H1 (cell line): ENCODE results near the gene MAP2K5. TPM values are rescaled to one million over a fixed set of nuclear protein-coding genes. Genes with fewer than 3 reads are reported as not detected.

Source experiments
- CTCF ChIA-PET: fragments of 300-600 bp; sonication (Branson Sonifier 250); formaldehyde crosslinking; loops from one replicate; lab custom pipeline; 2021; ENCODE audit not compliant: partially characterized antibody; lab: Charles Lee
- POLR2A ChIA-PET: fragments of 300-600 bp; sonication (Branson Sonifier 250); formaldehyde crosslinking; loops from one replicate; lab custom pipeline; 2021; ENCODE audit warnings: inconsistent platforms; ENCODE audit not compliant: partially characterized antibody; lab: Charles Lee
- DNase-seq, 2 experiments: peaks; one replicate each; pipeline versions ENCODE4 v3.0.0 to v3.0.0-alpha.2; 2010 to 2022; ENCODE audit warnings: low spot score in 2 of 2, low read depth in 1 of 2, mixed read lengths in 1 of 2
- FAIRE-seq: peaks from 2 replicates; lab custom pipeline; 2011; peaks lifted over from hg19 to GRCh38; lab: Jason Lieb, UNC
- H2AFZ ChIP-seq: 2 replicates; pipeline ENCODE4 v1.8.1; 2012; ENCODE audit warnings: low read length, inconsistent platforms
- H2AK5ac ChIP-seq: 2 replicates; pipeline ENCODE4 v1.6.1; 2013; ENCODE audit warnings: low read depth, low read length
- H2BK120ac ChIP-seq: replicated peaks from 2 replicates; pipeline ENCODE3; 2013; ENCODE audit warnings: low read depth, low read length, inconsistent platforms
- H2BK12ac ChIP-seq: 2 replicates; pipeline ENCODE4 v1.6.1; 2013; ENCODE audit warnings: low read depth, low read length
- H2BK15ac ChIP-seq: 2 replicates; pipeline ENCODE4 v1.6.1; 2013; ENCODE audit warnings: low read length
- H2BK20ac ChIP-seq: 2 replicates; pipeline ENCODE4 v1.6.1; 2013; ENCODE audit warnings: low read length
- H2BK5ac ChIP-seq: 2 replicates; pipeline ENCODE4 v1.6.1; 2013; ENCODE audit warnings: low read depth, low read length
- H3K14ac ChIP-seq: 2 replicates; pipeline ENCODE4 v1.6.1; 2013; ENCODE audit warnings: inconsistent platforms; ENCODE audit not compliant: insufficient read length
- H3K18ac ChIP-seq: 2 replicates; pipeline ENCODE4 v1.6.1; 2013; ENCODE audit warnings: low read length; ENCODE audit errors: extremely low read depth
- H3K23ac ChIP-seq: 2 replicates; pipeline ENCODE4 v1.6.1; 2013; ENCODE audit warnings: inconsistent platforms; ENCODE audit not compliant: insufficient read length
- H3K23me2 ChIP-seq: 2 replicates; pipeline ENCODE4 v1.6.1; 2013; ENCODE audit warnings: low read depth, low read length
- H3K27ac ChIP-seq: 2 replicates; pipeline ENCODE4 v1.6.1; 2011; ENCODE audit warnings: low read depth, low read length, inconsistent platforms
- H3K27me3 ChIP-seq, 4 experiments: replicated peaks in 1 of 4; 1 replicate in 1 of 4; 2 replicates in 3 of 4; pipeline versions ENCODE4 v1.6.1 to v1.8.1; 2011 to 2013; ENCODE audit warnings: low read length in 3 of 4, mild to moderate bottlenecking in 3 of 4, inconsistent platforms in 2 of 4, mixed read lengths in 2 of 4, moderate library complexity in 1 of 4; ENCODE audit not compliant: control insufficient read depth in 3 of 4, insufficient read depth in 3 of 4; ENCODE audit errors: extremely low read depth in 1 of 4
- H3K36me3 ChIP-seq, 4 experiments: 2 replicates each; pipeline versions ENCODE4 v1.6.1 to v1.8.1; 2011 to 2013; ENCODE audit warnings: mild to moderate bottlenecking in 4 of 4, low read length in 3 of 4, moderate library complexity in 2 of 4, control low read depth in 1 of 4, inconsistent platforms in 1 of 4; ENCODE audit not compliant: insufficient read depth in 4 of 4, control insufficient read depth in 2 of 4
- H3K4ac ChIP-seq: replicated peaks from 2 replicates; pipeline ENCODE3; 2013; ENCODE audit warnings: low read length, low read depth, mixed read lengths, inconsistent platforms; ENCODE audit not compliant: insufficient read length
- H3K4me1 ChIP-seq, 4 experiments: replicated peaks in 1 of 4; 1 replicate in 1 of 4; 2 replicates in 3 of 4; pipeline versions ENCODE4 v1.6.1 to v1.8.1; 2011 to 2013; ENCODE audit warnings: low read length in 3 of 4, inconsistent platforms in 2 of 4, mixed read lengths in 1 of 4; ENCODE audit not compliant: insufficient read depth in 4 of 4, control insufficient read depth in 3 of 4
- H3K4me2 ChIP-seq, 2 experiments: 2 replicates each; pipeline versions ENCODE4 v1.6.1 to v1.8.1; 2011 to 2013; ENCODE audit warnings: low read depth in 2 of 2, low read length in 2 of 2, control low read depth in 1 of 2, inconsistent platforms in 1 of 2, mild to moderate bottlenecking in 1 of 2; ENCODE audit not compliant: insufficient read depth in 1 of 2
- H3K4me3 ChIP-seq, 4 experiments: fragments of 200-600, 300-600 bp in 1 of 4; sonication (generic), shearing (Covaris generic), sonication (Bioruptor Twin) in 1 of 4; 2 replicates each; pipeline versions ENCODE4 v1.5.1 to v1.8.1; 2011 to 2016; ENCODE audit warnings: low read length in 4 of 4, low read depth in 3 of 4, control low read depth in 2 of 4, inconsistent platforms in 2 of 4, mild to moderate bottlenecking in 2 of 4, mixed read lengths in 1 of 4, moderate library complexity in 1 of 4; ENCODE audit not compliant: insufficient read depth in 2 of 4; ENCODE audit errors: extremely low read depth in 1 of 4
- H3K56ac ChIP-seq: replicated peaks from 2 replicates; pipeline ENCODE3; 2013; ENCODE audit warnings: low read depth, mild to moderate bottlenecking, mixed read lengths, low read length, inconsistent platforms; ENCODE audit not compliant: insufficient read length
- H3K79me1 ChIP-seq: 2 replicates; pipeline ENCODE4 v1.6.1; 2013; ENCODE audit warnings: low read depth, low read length, control low read depth
- H3K79me2 ChIP-seq, 2 experiments: 2 replicates each; pipeline versions ENCODE4 v1.6.1 to v1.8.1; 2012 to 2013; ENCODE audit warnings: low read length in 2 of 2, mild to moderate bottlenecking in 2 of 2, inconsistent platforms in 1 of 2; ENCODE audit not compliant: insufficient read depth in 2 of 2, control insufficient read depth in 1 of 2
- H3K9ac ChIP-seq, 4 experiments: replicated peaks in 1 of 4; 1 replicate in 1 of 4; 2 replicates in 3 of 4; pipeline versions ENCODE4 v1.6.1 to v1.8.1; 2011 to 2013; ENCODE audit warnings: low read depth in 3 of 4, low read length in 3 of 4, control low read depth in 2 of 4, mild to moderate bottlenecking in 2 of 4, moderate library complexity in 2 of 4, inconsistent platforms in 1 of 4; ENCODE audit errors: extremely low read depth in 1 of 4
- H3K9me3 ChIP-seq, 2 experiments: 2 replicates each; pipeline versions ENCODE4 v1.6.1 to v1.8.1; 2012 to 2013; ENCODE audit warnings: mild to moderate bottlenecking in 2 of 2, moderate library complexity in 2 of 2, control low read depth in 1 of 2, inconsistent platforms in 1 of 2, low read depth in 1 of 2, low read length in 1 of 2, mixed read lengths in 1 of 2; ENCODE audit not compliant: insufficient read depth in 2 of 2
- H4K20me1 ChIP-seq, 2 experiments: replicated peaks in 1 of 2; 2 replicates each; pipeline versions ENCODE3 to v1.8.1; 2011 to 2013; ENCODE audit warnings: inconsistent platforms in 2 of 2, low read length in 2 of 2, mild to moderate bottlenecking in 1 of 2; ENCODE audit not compliant: insufficient read depth in 2 of 2, control insufficient read depth in 1 of 2
- H4K5ac ChIP-seq: 2 replicates; pipeline ENCODE4 v1.6.1; 2013; ENCODE audit warnings: low read length, low read depth, mixed read lengths, inconsistent platforms; ENCODE audit not compliant: insufficient read length
- H4K8ac ChIP-seq: 2 replicates; pipeline ENCODE4 v1.8.0; 2013; ENCODE audit warnings: mild to moderate bottlenecking, moderate library complexity, low read length, inconsistent platforms; ENCODE audit not compliant: insufficient read depth; ENCODE audit errors: extremely low read depth
- H4K91ac ChIP-seq: replicated peaks from 2 replicates; pipeline ENCODE3; 2013; ENCODE audit warnings: low read length, mixed read lengths, inconsistent platforms; ENCODE audit not compliant: insufficient read length
- KDM1A ChIP-seq: fragments of 200-600, 300-600 bp; sonication (generic); IDR thresholded peaks from 2 replicates; pipeline ENCODE4 v1.7.1; 2016; ENCODE audit warnings: mild to moderate bottlenecking, low read length, borderline replicate concordance
- ZNF274 ChIP-seq: IDR thresholded peaks from 2 replicates; pipeline ENCODE4 v1.7.0; 2012; ENCODE audit warnings: low read length, borderline replicate concordance; ENCODE audit errors: extremely low read depth
- whole genome bisulfite sequencing, 2 experiments: shearing (Covaris generic) in 1 of 2; methylation state at CpG; one replicate each; pipeline versions ENCODE4 v1.1.6 to v1.1.7; 2013 to 2015; ENCODE audit warnings: low lambda C conversion rate in 2 of 2, mixed read lengths in 2 of 2, inconsistent platforms in 1 of 2, low coverage in 1 of 2, missing lambda C conversion rate in 1 of 2; ENCODE audit not compliant: insufficient replicate concordance in 2 of 2, insufficient coverage in 1 of 2, insufficient read length in 1 of 2; ENCODE audit errors: extremely low coverage in 1 of 2, missing lambda C conversion rate in 1 of 2; 5-methylcytosine and 5-hydroxymethylcytosine counted together
- polyA plus RNA-seq, 7 experiments: library from polyadenylated mRNA; depleted of rRNA in 3 of 7; stranded (reverse) in 5 of 7; unstranded in 2 of 7; fragments of >200 nt in 5 of 7; fragments of 200-250 nt in 2 of 7; gene quantifications; 1 replicate in 5 of 7; 2 replicates in 1 of 7; 4 replicates in 1 of 7; pipeline versions ENCODE4 v1.2.1 to v1.2.3, GENCODE V29; 2011 to 2013; ENCODE audit warnings: missing spikeins in 2 of 7, mixed read lengths in 2 of 7
- total RNA-seq: library from RNA; stranded (reverse); fragmentation: NEBNext Ultra II Directional; extraction: Animal tissue kit (Norgen Biotek cat#: 25700); gene quantifications from 2 replicates; pipeline ENCODE4 v1.2.1, GENCODE V29; 2021

Gene MAP2K5
- total and polyA plus RNA-seq, 2 of the 8 experiments (the other 6 are each of a cell fraction or from before 2014, with no cell fraction given): 4.4 to 15.8 TPM

DNA sequence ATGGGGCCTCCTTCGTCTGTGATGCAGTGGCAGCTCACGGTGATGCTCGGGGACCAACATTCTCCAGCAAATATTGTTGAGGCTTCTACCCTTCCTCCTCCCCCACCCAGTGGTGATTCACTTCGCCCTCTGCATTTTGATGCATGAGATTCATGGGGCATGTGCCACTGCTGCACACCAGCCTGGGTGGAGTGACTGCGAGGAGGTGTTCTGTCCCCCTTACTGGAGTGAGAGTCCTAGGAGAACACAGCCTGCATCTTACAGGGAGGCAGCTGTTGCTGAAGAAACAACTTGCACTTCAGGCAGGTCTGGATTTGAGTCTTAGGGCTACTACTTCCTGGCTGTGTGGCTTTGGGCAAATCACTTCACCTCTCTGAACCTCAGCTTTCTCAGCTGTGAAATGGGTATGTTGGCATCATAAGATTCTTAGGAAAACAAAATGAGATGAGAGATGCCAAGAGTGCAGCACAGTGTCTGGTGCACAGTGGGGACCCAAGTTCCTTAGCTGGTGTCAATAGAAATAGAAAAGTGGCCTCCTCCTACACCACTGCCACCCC, 272.6 kb downstream of the MAP2K5 start:
- H3K27me3 ChIP-seq: peaks cover 14 to 27% (median 26%) of the 10 kb centered on the region in 4 experiments
- no peak overlapping the region for H3K4ac ChIP-seq
- no peaks in the 10 kb centered on the region for H3K23me2 ChIP-seq
- DNase-seq: no peak
- H4K91ac ChIP-seq: no peak overlapping the region
- H3K56ac ChIP-seq: no peak overlapping the region
- ChIA-PET POLR2A (no interaction called here), CTCF (interaction anchor here (0.6 to 2.9 kb wide), 6 partner anchors 8 to 314 kb away, joined by 3 to 7 read pairs (median 3); no protein-coding TSS in a partner anchor)
- WGBS, 2 experiments: 87% methylated on average over 5 of the region's 5 CpGs; no CpG with 5 or more reads in 1 of the 2 experiments
- peaks cover 0 to 11% (median 8%) of the 10 kb centered on the region in 4 experiments; a peak in 6 of 7 replicates for H3K4me1 ChIP-seq
- H2AK5ac ChIP-seq: no peak overlapping the region
- no peak overlapping the region for H3K4me3 ChIP-seq
- no peak overlapping the region for H2AFZ ChIP-seq
- no peak overlapping the region for H3K23ac ChIP-seq
- no peak overlapping the region for H3K18ac ChIP-seq
- H3K27ac ChIP-seq: no peak overlapping the region
- no peak overlapping the region for H4K5ac ChIP-seq
- no peak overlapping the region for H3K14ac ChIP-seq
- no peak overlapping the region for H2BK12ac ChIP-seq
- no peak overlapping the region for H4K8ac ChIP-seq
- H3K4me2 ChIP-seq: no peak overlapping the region
- no peak overlapping the region for H2BK15ac ChIP-seq
- H2BK5ac ChIP-seq: no peak overlapping the region
- no peak overlapping the region for H2BK20ac ChIP-seq
- no peaks in the 10 kb centered on the region for H3K9me3 ChIP-seq
- H3K79me1 ChIP-seq: no peaks in the 10 kb centered on the region; the same call in 1 of the 2 replicates
- TF ChIP-seq KDM1A: peak; percentile 12; the same call in 1 of the 2 replicates
- TF ChIP-seq ZNF274: no peak
- no peaks in the 10 kb centered on the region for H3K36me3 ChIP-seq
- H4K20me1 ChIP-seq: peaks cover 0 to 2% of the 10 kb centered on the region in 2 experiments
- no peak for FAIRE-seq
- no peaks in the 10 kb centered on the region for H3K79me2 ChIP-seq
- no peak overlapping the region for H2BK120ac ChIP-seq
- H3K9ac ChIP-seq: no peak overlapping the region
